ENCODE data around the gene ARCN1.
A peak's percentile ranks its signal among the peaks of the same experiment; 100 is the strongest.

ARCN1 gene

DNA sequence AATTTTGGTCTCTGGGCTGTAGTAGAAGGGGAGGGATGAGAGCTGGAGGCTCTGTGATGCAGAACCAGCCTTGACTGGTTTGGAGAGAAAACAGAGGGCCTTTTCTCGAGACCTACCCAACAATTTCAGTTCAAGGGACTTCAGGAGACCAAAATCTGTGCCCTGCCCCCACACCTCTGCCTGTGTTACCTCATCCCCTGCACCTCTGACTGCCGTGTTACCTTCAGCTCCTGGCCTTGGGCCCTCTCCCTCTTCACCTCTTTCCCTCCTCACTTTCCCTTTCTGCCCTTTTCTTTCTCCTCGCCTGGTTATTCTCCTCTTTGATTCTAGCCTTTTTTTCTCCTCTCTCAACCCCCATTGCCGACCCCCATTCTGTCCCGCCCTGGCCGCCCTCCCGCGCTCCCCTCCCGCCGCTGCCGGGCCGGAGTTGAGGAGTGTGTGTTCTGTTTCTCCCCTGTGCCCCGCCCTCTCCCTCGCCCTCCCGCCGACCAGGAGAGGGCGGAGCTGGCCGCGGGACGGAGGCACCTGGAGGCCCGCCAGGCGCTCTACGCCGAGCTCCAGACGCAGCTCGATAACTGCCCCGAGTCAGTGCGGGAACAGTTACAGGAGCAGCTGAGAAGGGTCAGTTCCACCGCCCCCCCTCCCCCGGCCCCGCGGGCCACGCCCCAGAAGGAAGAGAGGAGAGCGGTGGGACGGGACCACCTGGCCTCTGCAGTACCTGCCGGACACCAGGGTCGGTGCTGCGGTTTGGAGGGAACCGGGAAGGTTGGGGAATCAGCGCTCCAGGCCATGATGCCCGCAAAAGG lies 62.4 kb downstream of the ARCN1 start:
- no peak for DNase-seq (ENCODE audit: insufficient read length, low spot score)
- no peak for FAIRE-seq

- DNase-seq (ENCODE audit: insufficient read length, low spot score) (no peak), FAIRE-seq (no peak)
Observed at GRCh38 chr11:118635237-118635591, 63.0 kb downstream of the ARCN1 start.

GRCh38 chr11:118635642-118636041 lies 63.4 kb downstream of the ARCN1 start:
- DNase-seq (ENCODE audit: insufficient read length, low spot score) (no peak), FAIRE-seq (no peak)

DNA sequence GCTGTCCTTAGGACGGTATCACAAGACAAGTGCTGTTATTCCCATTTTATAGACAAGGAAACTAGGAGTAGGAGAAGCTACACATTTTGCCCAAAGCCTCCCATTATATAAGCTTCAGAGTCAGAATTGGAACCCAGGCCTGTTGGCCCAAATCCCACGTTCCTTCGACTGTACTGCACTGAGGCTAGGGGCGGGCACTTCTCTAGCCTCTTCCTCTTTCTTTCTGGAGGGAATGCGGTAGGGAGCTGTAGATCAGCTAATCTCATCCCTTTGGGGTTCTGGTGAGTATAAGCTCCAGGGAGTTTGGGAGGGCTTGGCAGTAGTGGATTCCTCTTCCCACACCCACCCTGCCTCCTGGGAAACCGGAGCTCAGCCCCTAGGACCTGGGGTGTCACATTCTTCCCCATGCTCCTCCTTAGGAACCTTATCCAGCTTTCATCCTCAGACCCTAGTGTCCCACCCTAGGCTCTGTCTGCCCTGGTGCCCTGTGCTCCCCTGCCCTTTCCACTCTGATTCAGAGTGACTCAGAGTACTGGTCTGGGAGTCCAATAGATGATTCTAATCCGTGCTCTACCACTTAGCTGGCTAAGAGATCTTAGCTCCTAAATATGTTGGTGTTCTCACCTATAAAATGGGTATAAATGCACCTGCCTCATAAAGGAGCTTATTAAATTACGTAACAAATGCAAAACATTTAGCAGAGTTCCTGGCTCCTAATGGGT lies 64.5 kb downstream of the ARCN1 start:
- no peak for FAIRE-seq
- DNase-seq (ENCODE audit: insufficient read length, low spot score), result no peak

GRCh38 chr11:118638726-118639125 lies 66.5 kb downstream of the ARCN1 start:
- FAIRE-seq (no peak), DNase-seq (ENCODE audit: insufficient read length, low spot score) (no peak)

GRCh38 chr11:118639899-118640298 lies 67.7 kb downstream of the ARCN1 start:
- no peak for FAIRE-seq
- no peak for DNase-seq (ENCODE audit: insufficient read length, low spot score)

DNA sequence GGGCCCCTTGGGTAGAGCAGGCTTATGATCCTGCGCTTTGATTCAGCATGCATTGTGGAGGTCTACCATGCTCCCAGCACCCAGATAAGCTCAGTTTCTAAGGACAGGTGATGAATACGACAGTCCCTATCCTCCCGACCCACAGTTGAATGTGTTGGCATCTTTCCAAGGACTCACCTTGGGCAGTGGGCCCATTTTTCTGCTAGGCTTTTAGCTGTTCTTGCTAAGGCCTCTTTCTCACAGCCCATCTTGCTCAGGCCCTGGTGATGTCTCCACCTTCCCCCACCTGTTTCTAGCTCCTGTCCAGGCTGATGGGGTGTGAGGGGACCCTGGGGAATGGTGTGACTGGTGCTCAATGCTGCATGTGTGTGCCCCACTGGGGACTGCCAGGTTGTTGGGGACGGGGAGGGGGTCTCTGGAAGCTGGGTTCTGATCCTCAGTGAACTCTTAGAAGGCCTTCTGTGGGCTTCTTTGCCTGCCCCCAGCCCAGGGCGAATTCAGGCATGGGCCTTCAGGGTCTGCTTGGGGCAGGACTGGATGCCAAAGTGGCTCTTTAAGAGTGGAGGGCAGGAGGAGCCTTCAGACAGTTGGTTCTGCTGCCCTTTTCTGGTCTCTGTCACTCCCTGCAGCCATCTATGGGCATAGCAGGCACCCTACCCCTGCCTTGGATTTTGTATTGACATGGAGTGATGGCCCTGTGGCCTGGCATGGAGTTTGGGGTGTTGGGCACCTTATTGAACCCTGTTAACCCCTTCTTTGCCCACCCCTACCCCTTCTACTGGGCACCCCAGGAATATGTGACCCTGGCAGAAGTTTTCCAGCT lies 68.3 kb downstream of the ARCN1 start:
- DNase-seq (ENCODE audit: insufficient read length, low spot score), result no peak
- no peak for FAIRE-seq

DNA sequence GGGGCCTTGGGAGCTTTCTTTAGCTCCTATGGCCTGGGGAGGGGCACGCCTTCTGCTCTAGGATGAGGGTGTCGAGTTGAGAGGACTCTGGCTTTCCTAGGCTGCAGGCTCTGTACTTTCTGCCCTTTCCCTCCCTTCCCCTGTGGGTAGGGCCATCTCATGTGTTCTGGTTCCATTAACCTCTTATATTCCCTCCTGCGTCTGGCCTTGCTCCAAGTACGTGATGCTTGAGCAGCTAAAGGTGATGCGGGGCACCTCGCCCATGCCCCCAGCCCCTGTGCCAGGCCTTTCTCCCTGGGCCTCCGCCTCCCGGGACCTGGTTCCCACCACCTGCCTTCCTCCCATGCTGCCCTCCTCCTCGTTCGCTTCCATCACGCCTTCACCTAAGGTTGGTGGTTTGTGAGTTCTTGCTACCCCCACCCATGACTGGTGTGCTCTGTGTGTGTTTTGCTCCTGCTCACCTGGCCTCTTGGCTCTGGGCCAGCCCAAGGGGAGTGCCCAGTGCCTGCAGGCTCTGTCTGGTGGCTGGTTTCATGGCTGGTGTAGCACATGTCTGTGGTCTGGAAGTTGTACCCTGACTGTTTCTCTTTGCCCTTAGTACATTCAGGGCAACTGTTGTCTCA lies 69.3 kb downstream of the ARCN1 start:
- DNase-seq (ENCODE audit: insufficient read length, low spot score), result no peak
- FAIRE-seq, result peak; percentile 38

- no peak for DNase-seq (ENCODE audit: insufficient read length, low spot score)
Observed at GRCh38 chr11:118643142-118643994, 71.2 kb downstream of the ARCN1 start.

DNA sequence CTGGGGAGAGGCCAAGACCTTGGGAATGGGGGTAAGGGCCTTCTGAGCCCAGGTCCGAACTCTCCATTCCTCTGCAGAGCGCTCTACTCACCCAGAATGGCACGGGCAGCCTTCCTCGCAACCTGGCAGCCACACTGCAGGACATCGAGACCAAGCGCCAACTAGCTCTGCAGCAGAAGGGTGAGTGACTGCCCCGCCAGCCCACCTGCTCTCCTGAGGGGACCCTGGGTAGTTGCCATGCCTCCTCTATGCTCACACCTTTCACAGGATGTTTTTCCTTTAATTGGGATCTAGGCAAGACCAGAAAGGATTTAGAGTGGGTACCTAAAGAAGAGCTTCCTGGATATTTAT lies 71.8 kb downstream of the ARCN1 start:
- DNase-seq (ENCODE audit: insufficient read length, low spot score) (no peak), FAIRE-seq (no peak)

More at GRCh38 chr11:118643142-118643994, 71.2 kb downstream of the ARCN1 start:
- no peak for FAIRE-seq

- DNase-seq (ENCODE audit: insufficient read length, low spot score), result no peak
- no peak for FAIRE-seq
Observed at GRCh38 chr11:118644496-118644895, 72.3 kb downstream of the ARCN1 start.

DNA sequence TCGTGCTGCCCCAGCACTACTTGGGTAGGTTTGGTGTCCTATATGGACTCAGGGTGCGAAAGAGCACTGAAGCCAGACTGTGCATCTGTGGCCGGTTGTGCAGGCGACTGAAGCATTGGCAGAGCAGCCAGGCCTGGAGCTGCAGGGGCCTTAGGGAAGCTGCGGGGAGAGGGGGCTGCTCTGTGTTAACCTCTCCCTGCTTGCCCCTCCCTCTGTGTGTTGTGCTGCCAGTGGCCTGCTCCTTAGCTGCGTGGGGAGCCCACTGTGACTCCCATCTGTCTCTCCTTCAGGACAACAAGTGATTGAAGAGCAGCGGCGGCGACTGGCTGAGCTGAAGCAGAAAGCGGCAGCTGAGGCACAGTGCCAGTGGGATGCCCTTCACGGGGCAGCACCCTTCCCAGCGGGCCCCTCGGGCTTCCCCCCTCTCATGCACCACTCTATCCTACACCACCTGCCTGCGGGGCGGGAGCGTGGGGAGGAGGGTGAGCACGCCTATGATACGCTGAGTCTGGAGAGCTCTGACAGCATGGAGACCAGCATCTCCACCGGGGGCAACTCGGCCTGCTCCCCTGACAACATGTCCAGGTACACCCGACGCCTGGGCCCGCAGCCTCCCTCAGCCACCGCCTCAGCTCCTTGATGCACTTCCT lies 73.0 kb downstream of the ARCN1 start:
- FAIRE-seq, result no peak

GRCh38 chr11:118646393-118646792 lies 74.2 kb downstream of the ARCN1 start:
- FAIRE-seq, result no peak
- DNase-seq (ENCODE audit: insufficient read length, low spot score), result no peak

More for the DNA sequence above, 73.0 kb downstream of the ARCN1 start:
- no peak for DNase-seq (ENCODE audit: insufficient read length, low spot score)

DNA sequence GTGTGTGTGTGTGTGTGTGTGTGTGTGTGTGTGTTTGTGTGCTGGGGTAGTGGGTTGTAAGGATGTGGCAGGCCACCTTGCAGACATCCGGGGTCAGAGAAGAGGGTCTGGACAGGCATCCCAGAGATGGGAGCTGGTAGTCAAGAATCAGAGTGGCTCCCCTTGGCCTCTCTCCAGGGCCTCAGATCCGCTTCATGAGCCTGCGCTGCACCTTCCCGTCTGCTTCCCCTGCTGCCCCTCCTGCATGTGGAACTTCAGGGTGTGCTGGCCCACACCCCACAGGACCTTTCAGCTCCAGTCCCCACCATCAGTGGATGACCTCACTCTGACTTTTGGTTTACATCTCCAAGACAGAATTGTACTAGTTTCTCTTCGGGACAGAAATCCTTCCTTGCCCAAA lies 76.1 kb downstream of the ARCN1 start:
- no peak for FAIRE-seq
- no peak for DNase-seq (ENCODE audit: insufficient read length, low spot score)

GRCh38 chr11:118649941-118650340 lies 77.7 kb downstream of the ARCN1 start:
- FAIRE-seq (peak; percentile 36), DNase-seq (ENCODE audit: insufficient read length, low spot score) (no peak)

- FAIRE-seq (no peak), DNase-seq (ENCODE audit: insufficient read length, low spot score) (no peak)
Observed at GRCh38 chr11:118650366-118650765, 78.2 kb downstream of the ARCN1 start.

- FAIRE-seq, result no peak
- no peak for DNase-seq (ENCODE audit: insufficient read length, low spot score)
Observed at GRCh38 chr11:118651820-118652219, 79.6 kb downstream of the ARCN1 start.
